Measurements from ENCODE around the gene CNTFR.

DNA sequence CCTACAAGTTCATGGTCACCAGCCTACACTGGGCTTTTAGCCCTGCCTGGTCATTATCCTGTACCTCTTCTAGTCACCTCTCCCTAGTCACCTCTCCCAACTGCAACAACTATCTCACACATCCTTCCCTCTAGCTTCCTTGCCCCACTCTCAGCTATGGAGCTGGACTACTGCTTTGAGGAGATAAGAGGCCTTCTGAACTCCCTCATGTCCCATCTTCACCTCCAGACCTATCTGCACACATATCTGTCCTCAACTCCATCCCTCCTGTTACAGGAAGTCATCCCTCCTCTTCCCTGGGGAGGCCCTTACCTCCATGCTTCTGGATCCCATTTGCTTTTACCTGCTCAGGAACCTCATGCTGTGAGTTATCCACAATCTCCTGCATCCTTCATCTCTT, 16.7 kb upstream of the CNTFR start:
- TF ChIP-seq, protein P1, sequence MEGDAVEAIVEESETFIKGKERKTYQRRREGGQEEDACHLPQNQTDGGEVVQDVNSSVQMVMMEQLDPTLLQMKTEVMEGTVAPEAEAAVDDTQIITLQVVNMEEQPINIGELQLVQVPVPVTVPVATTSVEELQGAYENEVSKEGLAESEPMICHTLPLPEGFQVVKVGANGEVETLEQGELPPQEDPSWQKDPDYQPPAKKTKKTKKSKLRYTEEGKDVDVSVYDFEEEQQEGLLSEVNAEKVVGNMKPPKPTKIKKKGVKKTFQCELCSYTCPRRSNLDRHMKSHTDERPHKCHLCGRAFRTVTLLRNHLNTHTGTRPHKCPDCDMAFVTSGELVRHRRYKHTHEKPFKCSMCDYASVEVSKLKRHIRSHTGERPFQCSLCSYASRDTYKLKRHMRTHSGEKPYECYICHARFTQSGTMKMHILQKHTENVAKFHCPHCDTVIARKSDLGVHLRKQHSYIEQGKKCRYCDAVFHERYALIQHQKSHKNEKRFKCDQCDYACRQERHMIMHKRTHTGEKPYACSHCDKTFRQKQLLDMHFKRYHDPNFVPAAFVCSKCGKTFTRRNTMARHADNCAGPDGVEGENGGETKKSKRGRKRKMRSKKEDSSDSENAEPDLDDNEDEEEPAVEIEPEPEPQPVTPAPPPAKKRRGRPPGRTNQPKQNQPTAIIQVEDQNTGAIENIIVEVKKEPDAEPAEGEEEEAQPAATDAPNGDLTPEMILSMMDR (IDR thresholded peaks at IDR 0.05 in 4 of 5, conservative IDR thresholded peaks at IDR 0.05 in 1 of 5), result no peak
- no peak for TF ChIP-seq POLR2A (IDR thresholded peaks at IDR 0.05)
